B cell (primary cell): ENCODE data around the gene PPP1R14C.

Experiments
- EZH2 ChIP-seq: IDR thresholded peaks from 2 replicates; pipeline ENCODE4 v1.6.1; 2012; ENCODE audit warnings: borderline replicate concordance, low read depth, mild to moderate bottlenecking, moderate library complexity, low read length; ENCODE audit not compliant: insufficient read depth, poor library complexity, severe bottlenecking
- TF ChIP-seq, protein P1 (sequence below): fragments of 200-600 bp; IDR thresholded peaks from one replicate; pipeline ENCODE4 v1.8.0; 2022; ENCODE audit warnings: antibody characterized with exemption, mild to moderate bottlenecking

DNA sequence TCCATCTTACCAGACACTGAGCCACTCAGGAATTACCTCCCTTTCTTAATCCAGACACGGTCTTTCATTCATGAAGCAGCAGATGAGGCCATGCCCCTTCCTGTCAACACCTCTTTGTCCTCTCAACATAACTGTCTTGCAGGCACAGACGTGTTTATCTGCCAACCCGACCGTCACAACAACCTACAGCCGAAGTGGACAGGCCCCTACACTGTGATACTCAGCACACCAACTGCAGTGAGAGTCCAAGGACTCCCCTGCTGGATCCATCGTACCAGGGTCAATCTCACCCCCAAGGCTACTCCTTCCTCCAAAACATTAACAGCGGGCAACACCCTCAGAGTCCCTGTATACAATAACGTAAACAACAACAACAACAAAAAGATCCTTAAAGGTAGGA lies 43.3 kb upstream of the PPP1R14C start:
- TF ChIP-seq, protein P1, sequence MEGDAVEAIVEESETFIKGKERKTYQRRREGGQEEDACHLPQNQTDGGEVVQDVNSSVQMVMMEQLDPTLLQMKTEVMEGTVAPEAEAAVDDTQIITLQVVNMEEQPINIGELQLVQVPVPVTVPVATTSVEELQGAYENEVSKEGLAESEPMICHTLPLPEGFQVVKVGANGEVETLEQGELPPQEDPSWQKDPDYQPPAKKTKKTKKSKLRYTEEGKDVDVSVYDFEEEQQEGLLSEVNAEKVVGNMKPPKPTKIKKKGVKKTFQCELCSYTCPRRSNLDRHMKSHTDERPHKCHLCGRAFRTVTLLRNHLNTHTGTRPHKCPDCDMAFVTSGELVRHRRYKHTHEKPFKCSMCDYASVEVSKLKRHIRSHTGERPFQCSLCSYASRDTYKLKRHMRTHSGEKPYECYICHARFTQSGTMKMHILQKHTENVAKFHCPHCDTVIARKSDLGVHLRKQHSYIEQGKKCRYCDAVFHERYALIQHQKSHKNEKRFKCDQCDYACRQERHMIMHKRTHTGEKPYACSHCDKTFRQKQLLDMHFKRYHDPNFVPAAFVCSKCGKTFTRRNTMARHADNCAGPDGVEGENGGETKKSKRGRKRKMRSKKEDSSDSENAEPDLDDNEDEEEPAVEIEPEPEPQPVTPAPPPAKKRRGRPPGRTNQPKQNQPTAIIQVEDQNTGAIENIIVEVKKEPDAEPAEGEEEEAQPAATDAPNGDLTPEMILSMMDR = no peak
- TF ChIP-seq EZH2 = no peak
